Mammary epithelial cell (primary cell): ENCODE results near the gene FBXL7.

Source experiments
- EZH2 ChIP-seq: IDR thresholded peaks from 2 replicates; pipeline ENCODE4 v1.6.1; 2012; ENCODE audit warnings: low read length, inconsistent platforms, borderline replicate concordance
- TF ChIP-seq, protein P1 (sequence below), 2 donors: IDR thresholded peaks in 1 of 2; conservative IDR thresholded peaks in 1 of 2; 2 replicates each; pipeline ENCODE4 v1.5.1; 2011 to 2012; ENCODE audit warnings: inconsistent platforms in 2 of 2, low read length in 2 of 2, mild to moderate bottlenecking in 2 of 2, control low read depth in 1 of 2, low read depth in 1 of 2; ENCODE audit not compliant: insufficient read depth in 1 of 2; ENCODE audit errors: extremely low read depth in 1 of 2

DNA sequence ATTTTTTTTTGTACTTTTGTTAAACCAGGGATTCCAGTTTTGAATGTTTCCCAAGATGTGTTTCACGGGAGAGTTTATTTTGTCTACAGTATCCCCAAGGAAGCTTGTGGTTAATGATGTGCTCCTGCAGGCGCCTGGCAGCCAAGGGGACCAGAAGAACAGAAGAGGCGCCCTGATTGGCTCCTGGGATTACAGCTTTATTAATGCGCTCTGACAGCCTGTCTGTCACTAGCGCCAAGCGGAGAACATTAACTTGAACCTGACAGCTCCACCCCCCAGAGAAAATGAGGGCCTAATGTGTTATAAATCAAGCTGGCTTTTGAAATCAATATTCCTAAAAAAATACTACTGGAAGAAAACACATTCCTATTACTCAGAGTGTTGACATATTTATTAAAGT, 5.0 kb upstream of the FBXL7 start:
- TF ChIP-seq, protein P1, sequence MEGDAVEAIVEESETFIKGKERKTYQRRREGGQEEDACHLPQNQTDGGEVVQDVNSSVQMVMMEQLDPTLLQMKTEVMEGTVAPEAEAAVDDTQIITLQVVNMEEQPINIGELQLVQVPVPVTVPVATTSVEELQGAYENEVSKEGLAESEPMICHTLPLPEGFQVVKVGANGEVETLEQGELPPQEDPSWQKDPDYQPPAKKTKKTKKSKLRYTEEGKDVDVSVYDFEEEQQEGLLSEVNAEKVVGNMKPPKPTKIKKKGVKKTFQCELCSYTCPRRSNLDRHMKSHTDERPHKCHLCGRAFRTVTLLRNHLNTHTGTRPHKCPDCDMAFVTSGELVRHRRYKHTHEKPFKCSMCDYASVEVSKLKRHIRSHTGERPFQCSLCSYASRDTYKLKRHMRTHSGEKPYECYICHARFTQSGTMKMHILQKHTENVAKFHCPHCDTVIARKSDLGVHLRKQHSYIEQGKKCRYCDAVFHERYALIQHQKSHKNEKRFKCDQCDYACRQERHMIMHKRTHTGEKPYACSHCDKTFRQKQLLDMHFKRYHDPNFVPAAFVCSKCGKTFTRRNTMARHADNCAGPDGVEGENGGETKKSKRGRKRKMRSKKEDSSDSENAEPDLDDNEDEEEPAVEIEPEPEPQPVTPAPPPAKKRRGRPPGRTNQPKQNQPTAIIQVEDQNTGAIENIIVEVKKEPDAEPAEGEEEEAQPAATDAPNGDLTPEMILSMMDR (conservative IDR thresholded peaks at IDR 0.05 in 1 of 2, IDR thresholded peaks at IDR 0.05 in 1 of 2; ENCODE audit: extremely low read depth in 1 of 2, insufficient read depth in 1 of 2, low read depth in 1 of 2, low read length in 2 of 2), result no peak
- no peak for TF ChIP-seq EZH2
